Activated naive CD8-positive, alpha-beta T cell treated with anti-CD3 and anti-CD28 coated beads, Interleukin-2, amount 10 ng/mL, durations not matched to agents 7 days and 5 days (primary cell): ENCODE results near the gene CD320. TPM values are rescaled to one million over a fixed set of nuclear protein-coding genes. Genes with fewer than 3 reads are reported as not detected.
A peak's percentile ranks its signal among the peaks of the same experiment; 100 is the strongest.
"Not testable (repeated sequence)": the region's sequence is repeated elsewhere in the genome, so short reads cannot be mapped to it uniquely, and the experiment has no call there.

Source experiments
- ATAC-seq: fragments of 150-1000 bp; cut with Tn5 transposase; one replicate; pipeline ENCODE4 v1.10.0; 2021; ENCODE audit warnings: low read depth, moderate library complexity
- POLR2A ChIA-PET: fragments of 350-600 bp; sonication (Branson Sonifier 250); formaldehyde crosslinking; loops from one replicate; lab custom pipeline; 2021; ENCODE audit warnings: antibody characterized with exemption; lab: Charles Lee
- DNase-seq: peaks from one replicate; pipeline ENCODE4 v3.0.0; 2021
- H3K27ac Mint-ChIP-seq: one replicate; pipeline ENCODE4 v1.8.0; 2022; ENCODE audit warnings: mild to moderate bottlenecking, mixed read lengths
- H3K27me3 Mint-ChIP-seq: one replicate; pipeline ENCODE4 v1.8.0; 2022; ENCODE audit warnings: mild to moderate bottlenecking, moderate library complexity, mixed read lengths
- H3K36me3 Mint-ChIP-seq: one replicate; pipeline ENCODE4 v1.8.0; 2021; ENCODE audit warnings: mild to moderate bottlenecking, mixed read lengths
- H3K4me1 Mint-ChIP-seq: one replicate; pipeline ENCODE4 v1.8.0; 2021; ENCODE audit warnings: mixed read lengths
- H3K4me3 Mint-ChIP-seq: one replicate; pipeline ENCODE4 v1.8.0; 2022; ENCODE audit warnings: mild to moderate bottlenecking, moderate library complexity, mixed read lengths
- H3K9me3 Mint-ChIP-seq: one replicate; pipeline ENCODE4 v1.8.0; 2021; ENCODE audit warnings: mixed read lengths
- total RNA-seq, 2 experiments: library from RNA; stranded (reverse); gene quantifications; one replicate each; pipeline ENCODE4 v1.2.3, GENCODE V29; 2021

The CD320 gene
- total RNA-seq, 2 experiments from 2014 or later: 36.1 to 38.4 TPM

GRCh38 chr19:8325454-8325853 lies 17.3 kb upstream of the CD320 start:
- POLR2A ChIA-PET: interaction anchor here (0.9 to 3.8 kb wide), 2 partner anchors 10 to 188 kb away, joined by 3 to 15 read pairs; partner anchors contain the start of gene ZNF414
- no peaks in the 10 kb centered on the region for H3K27me3 Mint-ChIP-seq
- H3K4me3 Mint-ChIP-seq: no peak overlapping the region
- H3K4me1 Mint-ChIP-seq: peaks cover 15% of the 10 kb centered on the region
- H3K27ac Mint-ChIP-seq: no peak overlapping the region
- no peak for DNase-seq
- H3K9me3 Mint-ChIP-seq: no peaks in the 10 kb centered on the region
- no peak for ATAC-seq
- H3K36me3 Mint-ChIP-seq: peaks cover 5% of the 10 kb centered on the region

- Mint-ChIP-seq H3K4me1 (peaks cover 23% of the 10 kb centered on the region), H3K9me3 (no peaks in the 10 kb centered on the region), H3K27me3 (no peaks in the 10 kb centered on the region), H3K27ac (no peak overlapping the region), H3K4me3 (no peak overlapping the region), H3K36me3 (peaks cover 7% of the 10 kb centered on the region)
- ATAC-seq: no peak
- POLR2A ChIA-PET: interaction anchor here (0.7 to 3.8 kb wide), 4 partner anchors 11 to 439 kb away, joined by 3 to 15 read pairs (median 4); partner anchors contain the start of gene CD320
- no peak for DNase-seq
These were observed 16.3 kb upstream of the CD320 start for GRCh38 chr19:8324186-8325050.

- peaks cover 7% of the 10 kb centered on the region for H3K36me3 Mint-ChIP-seq
- peaks cover 26% of the 10 kb centered on the region for H3K4me1 Mint-ChIP-seq
- H3K9me3 Mint-ChIP-seq: no peaks in the 10 kb centered on the region
- ATAC-seq (no peak), DNase-seq (no peak)
- POLR2A ChIA-PET: interaction anchor here (0.7 to 3.8 kb wide), 5 partner anchors 8 to 438 kb away, joined by 3 to 15 read pairs (median 3); partner anchors contain the start of gene CD320
- H3K27ac Mint-ChIP-seq: no peak overlapping the region
- H3K27me3 Mint-ChIP-seq: no peaks in the 10 kb centered on the region
- H3K4me3 Mint-ChIP-seq: no peak overlapping the region
These were observed 15.6 kb upstream of the CD320 start for GRCh38 chr19:8323781-8324185.

- H3K4me1 Mint-ChIP-seq: peaks cover 26% of the 10 kb centered on the region
- ATAC-seq (no peak), DNase-seq (no peak)
- POLR2A ChIA-PET: interaction anchor here (0.5 to 1.1 kb wide), 2 partner anchors 113 to 730 kb away, joined by 3 to 4 read pairs; partner anchors contain the start of gene CERS4
- no peaks in the 10 kb centered on the region for H3K9me3 Mint-ChIP-seq
- no peaks in the 10 kb centered on the region for H3K27me3 Mint-ChIP-seq
- H3K36me3 Mint-ChIP-seq: peaks cover 7% of the 10 kb centered on the region
- peak overlapping the region; percentile 99 for H3K4me3 Mint-ChIP-seq
- H3K27ac Mint-ChIP-seq: peak overlapping the region; percentile 100
These were observed 14.5 kb upstream of the CD320 start for GRCh38 chr19:8322638-8322997.

- no peaks in the 10 kb centered on the region for H3K27me3 Mint-ChIP-seq
- H3K4me1 Mint-ChIP-seq: peaks cover 29% of the 10 kb centered on the region
- H3K36me3 Mint-ChIP-seq: peaks cover 7% of the 10 kb centered on the region
- ATAC-seq: peak; percentile 2
- POLR2A ChIA-PET: interaction anchor here (0.6 to 1.9 kb wide), 12 partner anchors 9 to 378 kb away, joined by 3 to 13 read pairs (median 5); partner anchors contain the start of genes CD320, RAB11B and ZNF414
- DNase-seq: no peak
- peak overlapping the region; percentile 100 for H3K27ac Mint-ChIP-seq
- no peaks in the 10 kb centered on the region for H3K9me3 Mint-ChIP-seq
- H3K4me3 Mint-ChIP-seq: peak overlapping the region; percentile 99
These were observed 14.0 kb upstream of the CD320 start for GRCh38 chr19:8321986-8322637.

GRCh38 chr19:8321067-8321985 lies 13.2 kb upstream of the CD320 start, which contains the start of the genes NDUFA7 and RPS28:
Gene NDUFA7, minus strand, starts transcription at chr19:8321375. Its CDS starts 17 bp downstream, at chr19:8321358.
Gene RPS28, plus strand, starts transcription at chr19:8321496. Its CDS starts 35 bp downstream, at chr19:8321531.
- peak; percentile 89 for ATAC-seq

GRCh38 chr19:8320564-8321066 lies 12.5 kb upstream of the CD320 start:
- H3K4me1 Mint-ChIP-seq: peaks cover 30% of the 10 kb centered on the region
- H3K4me3 Mint-ChIP-seq: peak overlapping the region; percentile 99
- ATAC-seq (peak; percentile 15), DNase-seq (no peak)
- no peaks in the 10 kb centered on the region for H3K27me3 Mint-ChIP-seq
- H3K9me3 Mint-ChIP-seq: no peaks in the 10 kb centered on the region
- POLR2A ChIA-PET: interaction anchor here (1.0 to 1.9 kb wide), 7 partner anchors 10 to 193 kb away, joined by 3 to 13 read pairs (median 5); partner anchors contain the start of genes CD320 and ZNF414
- H3K36me3 Mint-ChIP-seq: peaks cover 9% of the 10 kb centered on the region
- H3K27ac Mint-ChIP-seq: peak overlapping the region; percentile 100

More at GRCh38 chr19:8321067-8321985, 13.2 kb upstream of the CD320 start, which contains the start of the genes NDUFA7 and RPS28:
- Mint-ChIP-seq H3K9me3 (no peaks in the 10 kb centered on the region), H3K27me3 (no peaks in the 10 kb centered on the region), H3K4me1 (peaks cover 30% of the 10 kb centered on the region), H3K36me3 (peaks cover 7% of the 10 kb centered on the region), H3K4me3 (peak within 1 kb of the TSS; percentile 99), H3K27ac (peak within 1 kb of the TSS; percentile 100)
- POLR2A ChIA-PET: interaction anchor here (0.6 to 1.9 kb wide), 12 partner anchors 10 to 377 kb away, joined by 3 to 13 read pairs (median 5); partner anchors contain the start of genes CD320, RAB11B and ZNF414
- peak; percentile 98 for DNase-seq

- no peaks in the 10 kb centered on the region for H3K27me3 Mint-ChIP-seq
- POLR2A ChIA-PET: interaction anchor here (1.7 to 1.9 kb wide), 2 partner anchors 11 to 16 kb away, joined by 4 to 9 read pairs; partner anchors contain the start of gene CD320
These were observed 11.8 kb upstream of the CD320 start for GRCh38 chr19:8319807-8320520.

GRCh38 chr19:8318835-8319234 lies 10.7 kb upstream of the CD320 start:
- not testable (repeated sequence) for H3K27ac Mint-ChIP-seq, H3K27me3 Mint-ChIP-seq, DNase-seq, H3K4me3 Mint-ChIP-seq, ATAC-seq, H3K9me3 Mint-ChIP-seq
- Mint-ChIP-seq H3K4me1 (peaks cover 30% of the 10 kb centered on the region), H3K36me3 (peaks cover 12% of the 10 kb centered on the region)
- POLR2A ChIA-PET: interaction anchor here (0.7 to 1.1 kb wide), 3 partner anchors 9 to 421 kb away, joined by 3 to 12 read pairs (median 3); partner anchors contain the start of gene CD320

More at GRCh38 chr19:8319807-8320520, 11.8 kb upstream of the CD320 start:
- Mint-ChIP-seq H3K4me1 (peaks cover 30% of the 10 kb centered on the region), H3K4me3 (peak overlapping the region; percentile 99), H3K27ac (peak overlapping the region; percentile 100), H3K36me3 (peaks cover 12% of the 10 kb centered on the region), H3K9me3 (no peaks in the 10 kb centered on the region)
- ATAC-seq: no peak
- no peak for DNase-seq

GRCh38 chr19:8316351-8317125 lies 8.4 kb upstream of the CD320 start:
- no peak for DNase-seq
- no peaks in the 10 kb centered on the region for H3K9me3 Mint-ChIP-seq
- ATAC-seq: no peak
- H3K27me3 Mint-ChIP-seq: no peaks in the 10 kb centered on the region
- peak overlapping the region; percentile 56 for H3K27ac Mint-ChIP-seq
- peaks cover 7% of the 10 kb centered on the region for H3K36me3 Mint-ChIP-seq
- H3K4me1 Mint-ChIP-seq: peaks cover 18% of the 10 kb centered on the region
- H3K4me3 Mint-ChIP-seq: no peak overlapping the region
- POLR2A ChIA-PET: interaction anchor here (1.6 kb wide), 1 partner anchor 18 kb away, joined by 4 read pairs; no protein-coding TSS in a partner anchor
